ENCODE results near the gene HRH2.

Gene HRH2

GRCh38 chr5:175681045-175681967 is 23.4 kb downstream of the HRH2 start:
- DNase-seq (ENCODE audit: extremely low spot score), result no peak

GRCh38 chr5:175681968-175682340 is 24.1 kb downstream of the HRH2 start:
- TF ChIP-seq FOXK2 (IDR thresholded peaks at IDR 0.05), result no peak
- no peak for DNase-seq (ENCODE audit: extremely low spot score)
- ChIA-PET POLR2A (no interaction called here), CTCF (no interaction called here)

More at GRCh38 chr5:175681045-175681967, 23.4 kb downstream of the HRH2 start:
- CTCF ChIA-PET, result interaction anchor here (0.9 to 1.4 kb wide), 3 partner anchors 9 to 147 kb away, joined by 3 to 4 read pairs (median 3); no protein-coding TSS in a partner anchor
- TF ChIP-seq LEF1 (IDR thresholded peaks at IDR 0.05; ENCODE audit: borderline replicate concordance), result no peak
- TF ChIP-seq TARDBP (IDR thresholded peaks at IDR 0.05), result no peak
- TF ChIP-seq FOXM1 (IDR thresholded peaks at IDR 0.05; ENCODE audit: borderline replicate concordance), result no peak
- TF ChIP-seq BHLHE40 (IDR thresholded peaks at IDR 0.05; ENCODE audit: borderline replicate concordance), result no peak
- no peak for TF ChIP-seq NFRKB (IDR thresholded peaks at IDR 0.05)
- TF ChIP-seq L3MBTL2 (conservative IDR thresholded peaks at IDR 0.05), result no peak
- no peak for TF ChIP-seq PKNOX1 (IDR thresholded peaks at IDR 0.05)
- TF ChIP-seq ARNT (IDR thresholded peaks at IDR 0.05), result no peak
- TF ChIP-seq ELF4 (IDR thresholded peaks at IDR 0.05), result no peak
- TF ChIP-seq SUZ12 (IDR thresholded peaks at IDR 0.05), result no peak
- no peak for TF ChIP-seq FOXK2 (IDR thresholded peaks at IDR 0.05)
- TF ChIP-seq FOXA1 (IDR thresholded peaks at IDR 0.05), result no peak
- TF ChIP-seq HDGF (IDR thresholded peaks at IDR 0.05; ENCODE audit: borderline replicate concordance), result no peak
- TF ChIP-seq CTBP1 (IDR thresholded peaks at IDR 0.05; ENCODE audit: borderline replicate concordance), result no peak
- no peak for TF ChIP-seq SP1 (IDR thresholded peaks at IDR 0.05)
- TF ChIP-seq ZNF384 (IDR thresholded peaks at IDR 0.05), result no peak
- POLR2A ChIA-PET, result no interaction called here

- CTCF ChIA-PET, result interaction anchor here (0.6 kb wide), 1 partner anchor 59 kb away, joined by 3 read pairs; no protein-coding TSS in a partner anchor
Observed at GRCh38 chr5:175682664-175683063, 24.8 kb downstream of the HRH2 start.

GRCh38 chr5:175683231-175683630 is 25.4 kb downstream of the HRH2 start:
- ChIA-PET POLR2A (no interaction called here), CTCF (interaction anchor here (0.6 kb wide), 1 partner anchor 60 kb away, joined by 3 read pairs; no protein-coding TSS in a partner anchor)
- DNase-seq (ENCODE audit: extremely low spot score), result no peak
- no peak for TF ChIP-seq SUZ12 (IDR thresholded peaks at IDR 0.05)
- TF ChIP-seq BHLHE40 (IDR thresholded peaks at IDR 0.05; ENCODE audit: borderline replicate concordance), result no peak
- TF ChIP-seq CTBP1 (IDR thresholded peaks at IDR 0.05; ENCODE audit: borderline replicate concordance), result no peak
- TF ChIP-seq FOXA1 (IDR thresholded peaks at IDR 0.05), result no peak
- TF ChIP-seq PKNOX1 (IDR thresholded peaks at IDR 0.05), result no peak
- TF ChIP-seq ARNT (IDR thresholded peaks at IDR 0.05), result no peak
- TF ChIP-seq FOXK2 (IDR thresholded peaks at IDR 0.05), result no peak
- TF ChIP-seq SP1 (IDR thresholded peaks at IDR 0.05), result no peak
- no peak for TF ChIP-seq FOXM1 (IDR thresholded peaks at IDR 0.05; ENCODE audit: borderline replicate concordance)
- TF ChIP-seq HDGF (IDR thresholded peaks at IDR 0.05; ENCODE audit: borderline replicate concordance), result no peak
- TF ChIP-seq NFRKB (IDR thresholded peaks at IDR 0.05), result no peak
- no peak for TF ChIP-seq ELF4 (IDR thresholded peaks at IDR 0.05)
- no peak for TF ChIP-seq TARDBP (IDR thresholded peaks at IDR 0.05)

More at GRCh38 chr5:175682664-175683063, 24.8 kb downstream of the HRH2 start:
- DNase-seq (ENCODE audit: extremely low spot score), result no peak
- POLR2A ChIA-PET, result no interaction called here
- TF ChIP-seq SUZ12 (IDR thresholded peaks at IDR 0.05), result no peak
- no peak for TF ChIP-seq ZNF384 (IDR thresholded peaks at IDR 0.05)
- no peak for TF ChIP-seq ARNT (IDR thresholded peaks at IDR 0.05)
- no peak for TF ChIP-seq FOXA1 (IDR thresholded peaks at IDR 0.05)
- TF ChIP-seq HDGF (IDR thresholded peaks at IDR 0.05; ENCODE audit: borderline replicate concordance), result no peak

GRCh38 chr5:175683921-175684320 is 26.1 kb downstream of the HRH2 start:
- TF ChIP-seq FOXA1 (IDR thresholded peaks at IDR 0.05), result no peak
- no peak for TF ChIP-seq NFRKB (IDR thresholded peaks at IDR 0.05)
- no peak for TF ChIP-seq ZNF384 (IDR thresholded peaks at IDR 0.05)
- TF ChIP-seq HDGF (IDR thresholded peaks at IDR 0.05; ENCODE audit: borderline replicate concordance), result no peak
- no peak for TF ChIP-seq FOXM1 (IDR thresholded peaks at IDR 0.05; ENCODE audit: borderline replicate concordance)
- ChIA-PET POLR2A (no interaction called here), CTCF (no interaction called here)
- no peak for DNase-seq (ENCODE audit: extremely low spot score)

GRCh38 chr5:175684931-175685330 is 27.1 kb downstream of the HRH2 start:
- DNase-seq (ENCODE audit: extremely low spot score), result no peak
- TF ChIP-seq ARNT (IDR thresholded peaks at IDR 0.05), result no peak
- TF ChIP-seq FOXM1 (IDR thresholded peaks at IDR 0.05; ENCODE audit: borderline replicate concordance), result no peak
- TF ChIP-seq FOXK2 (IDR thresholded peaks at IDR 0.05), result no peak
- TF ChIP-seq TARDBP (IDR thresholded peaks at IDR 0.05), result no peak
- no peak for TF ChIP-seq SP1 (IDR thresholded peaks at IDR 0.05)
- no peak for TF ChIP-seq FOXA1 (IDR thresholded peaks at IDR 0.05)
- TF ChIP-seq NFRKB (IDR thresholded peaks at IDR 0.05), result no peak
- ChIA-PET POLR2A (no interaction called here), CTCF (no interaction called here)

- no peak for DNase-seq (ENCODE audit: extremely low spot score)
- ChIA-PET POLR2A (no interaction called here), CTCF (no interaction called here)
- TF ChIP-seq SUZ12 (IDR thresholded peaks at IDR 0.05) (no peak), CTBP1 (IDR thresholded peaks at IDR 0.05; ENCODE audit: borderline replicate concordance) (no peak), FOXA1 (IDR thresholded peaks at IDR 0.05) (no peak), ELF4 (IDR thresholded peaks at IDR 0.05) (no peak), LEF1 (IDR thresholded peaks at IDR 0.05; ENCODE audit: borderline replicate concordance) (no peak), BHLHE40 (IDR thresholded peaks at IDR 0.05; ENCODE audit: borderline replicate concordance) (no peak), HDGF (IDR thresholded peaks at IDR 0.05; ENCODE audit: borderline replicate concordance) (no peak), ARNT (IDR thresholded peaks at IDR 0.05) (no peak), NFRKB (IDR thresholded peaks at IDR 0.05) (no peak), FOXK2 (IDR thresholded peaks at IDR 0.05) (no peak), FOXM1 (IDR thresholded peaks at IDR 0.05; ENCODE audit: borderline replicate concordance) (no peak), ZNF384 (IDR thresholded peaks at IDR 0.05) (no peak)
Observed at GRCh38 chr5:175685701-175686350, 28.0 kb downstream of the HRH2 start.

All from HEK293T (cell line).